NCI-H1930 (cell line): ENCODE results near the gene PDE4D.
"Not testable (repeated sequence)": the region's sequence is repeated elsewhere in the genome, so short reads cannot be mapped to it uniquely, and the experiment has no call there.

Source experiments
- DNase-seq, 2 experiments: peaks; one replicate each; lab custom pipeline; 2025; lab: John Stamatoyannopoulos, UW

The PDE4D gene

GRCh38 chr5:58969795-58970194 lies 923.7 kb downstream of the PDE4D start:
- DNase-seq, result no peak

GRCh38 chr5:58969253-58969652 lies 924.3 kb downstream of the PDE4D start:
- no peak for DNase-seq

GRCh38 chr5:58968350-58968749 lies 925.2 kb downstream of the PDE4D start:
- DNase-seq, result no peak

- DNase-seq, result no peak
Observed at GRCh38 chr5:58967597-58968281, 925.8 kb downstream of the PDE4D start.

- DNase-seq, result no peak
Observed at GRCh38 chr5:58965677-58966414, 927.7 kb downstream of the PDE4D start.

- no peak for DNase-seq
Observed at GRCh38 chr5:58963821-58964220, 929.7 kb downstream of the PDE4D start.

- DNase-seq, result no peak
Observed at GRCh38 chr5:58963361-58963760, 930.2 kb downstream of the PDE4D start.

GRCh38 chr5:58961631-58962280 lies 931.8 kb downstream of the PDE4D start:
- no peak for DNase-seq

GRCh38 chr5:58958701-58959100 lies 934.8 kb downstream of the PDE4D start:
- no peak for DNase-seq

GRCh38 chr5:58953218-58953617 lies 940.3 kb downstream of the PDE4D start:
- not testable (repeated sequence) for DNase-seq

- no peak for DNase-seq
Observed at GRCh38 chr5:58950224-58950623, 943.3 kb downstream of the PDE4D start.

GRCh38 chr5:58946230-58946629 lies 947.3 kb downstream of the PDE4D start:
- DNase-seq, result no peak

GRCh38 chr5:58944221-58944620 lies 949.3 kb downstream of the PDE4D start:
- no peak for DNase-seq

- no peak for DNase-seq
Observed at GRCh38 chr5:58940446-58940845, 953.1 kb downstream of the PDE4D start.

GRCh38 chr5:58939664-58940063 lies 953.9 kb downstream of the PDE4D start:
- DNase-seq, result no peak

GRCh38 chr5:58938563-58939424 lies 954.7 kb downstream of the PDE4D start:
- DNase-seq, result no peak

GRCh38 chr5:58937031-58937681 lies 956.4 kb downstream of the PDE4D start:
- DNase-seq, result no peak

GRCh38 chr5:58934629-58935097 lies 958.9 kb downstream of the PDE4D start:
- no peak for DNase-seq

GRCh38 chr5:58933891-58934628 lies 959.5 kb downstream of the PDE4D start:
- no peak for DNase-seq

GRCh38 chr5:58932057-58932612 lies 961.4 kb downstream of the PDE4D start:
- no peak for DNase-seq
